Activated CD4-positive, alpha-beta T cell treated with anti-CD3 and anti-CD28 coated beads, Interleukin-2, amount 50 U/mL, for 4 hours (primary cell): ENCODE results near the gene ATRN.

Experiments used
- DNase-seq, 2 experiments: peaks; one replicate each; pipeline ENCODE4 v3.0.0-alpha.2; 2020

Gene ATRN

GRCh38 chr20:3631534-3631933, 160.7 kb downstream of the ATRN start:
- DNase-seq, result no peak

- DNase-seq, result no peak
Measured at GRCh38 chr20:3632311-3633004, 161.6 kb downstream of the ATRN start.

DNA sequence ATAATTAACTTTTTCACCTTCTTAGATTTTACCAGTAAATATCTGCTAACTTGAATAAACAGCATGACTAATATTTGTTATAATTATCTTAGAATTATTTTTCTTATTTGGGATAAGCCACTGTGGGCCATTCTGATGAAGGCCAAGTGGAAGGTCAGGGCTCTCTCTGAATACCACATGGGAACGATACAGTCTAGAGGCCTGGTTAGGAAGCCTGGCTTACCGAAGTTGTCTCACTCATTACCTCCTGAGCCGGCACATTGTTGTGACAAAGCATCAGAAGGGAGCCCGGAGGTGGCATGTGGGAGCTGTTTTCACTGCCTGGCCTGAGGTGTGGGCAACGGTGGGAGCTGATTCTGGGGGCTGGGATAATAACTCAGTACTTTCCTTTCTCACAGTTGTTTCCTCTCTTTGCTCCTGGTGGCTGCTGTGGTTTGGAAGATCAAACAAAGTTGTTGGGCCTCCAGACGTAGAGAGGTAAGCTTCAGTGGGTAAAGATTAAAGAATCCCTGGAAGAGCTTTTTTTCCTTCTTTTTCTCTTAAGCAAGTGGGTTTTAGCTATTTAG, 163.2 kb downstream of the ATRN start:
- DNase-seq, result no peak

GRCh38 chr20:3635346-3635745, 164.5 kb downstream of the ATRN start:
- DNase-seq, result no peak

DNA sequence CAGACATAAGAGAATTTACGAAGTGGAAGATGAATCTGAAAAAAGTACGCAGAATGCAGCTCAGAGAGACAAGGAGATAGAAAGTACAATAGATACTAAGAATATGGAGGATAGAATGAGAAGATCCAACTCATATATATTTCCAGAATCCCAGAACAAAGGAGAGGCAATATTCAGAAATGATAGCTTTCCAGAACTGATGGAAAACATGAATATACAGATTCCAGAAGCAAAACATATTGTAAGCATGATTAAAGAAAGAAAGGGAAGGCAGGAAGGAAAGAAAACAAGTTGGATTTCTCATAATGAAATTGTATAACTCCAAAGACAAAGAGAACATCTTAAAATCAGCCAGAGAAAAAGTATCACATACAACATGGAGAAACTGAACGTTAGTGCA, 169.4 kb downstream of the ATRN start:
- no peak for DNase-seq

GRCh38 chr20:3645309-3646066, 174.7 kb downstream of the ATRN start:
- no peak for DNase-seq

DNA sequence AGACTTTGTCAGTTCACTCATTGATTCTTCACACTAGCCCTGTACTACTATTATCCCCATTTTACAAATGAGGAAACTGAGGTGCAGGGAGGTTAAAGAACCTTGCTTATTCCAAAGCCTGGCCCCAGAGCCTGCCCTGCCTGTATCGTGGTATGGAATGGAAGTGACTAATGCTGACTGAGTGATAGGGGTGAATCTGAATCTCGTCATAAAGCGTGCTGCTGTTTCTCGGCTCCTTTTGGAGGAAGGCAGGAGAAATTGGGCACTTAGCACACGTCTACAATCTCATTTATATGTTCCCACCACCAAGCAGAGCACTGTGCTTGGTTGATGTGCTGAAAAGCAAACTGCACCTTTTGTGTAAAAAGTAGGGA, 175.2 kb downstream of the ATRN start:
- DNase-seq, result no peak

DNA sequence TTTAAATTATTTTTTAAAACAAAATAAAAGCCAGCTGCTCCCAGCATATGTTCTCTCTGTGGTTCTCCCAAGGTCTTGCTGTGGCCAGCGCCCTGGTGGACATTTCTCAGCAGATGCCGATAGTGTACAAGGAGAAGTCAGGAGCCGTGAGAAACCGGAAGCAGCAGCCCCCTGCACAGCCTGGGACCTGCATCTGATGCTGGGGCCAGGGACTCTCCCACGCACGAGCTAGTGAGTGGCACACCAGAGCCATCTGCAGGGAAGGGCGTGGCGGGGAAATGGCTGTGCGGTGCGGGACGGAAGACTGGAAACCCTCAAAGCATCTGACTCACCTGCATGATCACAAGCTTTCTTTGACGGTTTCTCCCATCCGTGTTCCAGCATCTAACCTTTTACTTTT, 175.8 kb downstream of the ATRN start:
- no peak for DNase-seq

DNA sequence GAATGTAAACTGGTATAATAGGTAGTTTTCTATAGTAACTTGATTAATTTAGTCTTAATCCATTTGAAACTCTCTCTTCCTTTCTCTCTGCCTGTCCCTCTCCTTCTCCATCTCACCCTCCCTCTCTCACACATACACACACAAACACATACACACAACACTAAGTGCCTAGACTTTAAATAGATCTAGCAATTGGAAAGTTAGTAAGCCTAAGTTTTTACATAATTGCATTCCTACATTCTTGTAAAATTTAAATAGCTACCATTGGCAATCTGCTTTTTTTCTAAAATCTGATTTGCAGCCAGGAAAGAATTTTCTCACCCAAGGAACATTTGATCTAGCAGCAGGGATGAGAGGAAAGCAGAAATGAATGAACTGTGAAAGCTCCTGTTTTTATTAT, 176.7 kb downstream of the ATRN start:
- no peak for DNase-seq

- DNase-seq, result no peak
Measured at GRCh38 chr20:3648951-3649350, 178.1 kb downstream of the ATRN start.

DNA sequence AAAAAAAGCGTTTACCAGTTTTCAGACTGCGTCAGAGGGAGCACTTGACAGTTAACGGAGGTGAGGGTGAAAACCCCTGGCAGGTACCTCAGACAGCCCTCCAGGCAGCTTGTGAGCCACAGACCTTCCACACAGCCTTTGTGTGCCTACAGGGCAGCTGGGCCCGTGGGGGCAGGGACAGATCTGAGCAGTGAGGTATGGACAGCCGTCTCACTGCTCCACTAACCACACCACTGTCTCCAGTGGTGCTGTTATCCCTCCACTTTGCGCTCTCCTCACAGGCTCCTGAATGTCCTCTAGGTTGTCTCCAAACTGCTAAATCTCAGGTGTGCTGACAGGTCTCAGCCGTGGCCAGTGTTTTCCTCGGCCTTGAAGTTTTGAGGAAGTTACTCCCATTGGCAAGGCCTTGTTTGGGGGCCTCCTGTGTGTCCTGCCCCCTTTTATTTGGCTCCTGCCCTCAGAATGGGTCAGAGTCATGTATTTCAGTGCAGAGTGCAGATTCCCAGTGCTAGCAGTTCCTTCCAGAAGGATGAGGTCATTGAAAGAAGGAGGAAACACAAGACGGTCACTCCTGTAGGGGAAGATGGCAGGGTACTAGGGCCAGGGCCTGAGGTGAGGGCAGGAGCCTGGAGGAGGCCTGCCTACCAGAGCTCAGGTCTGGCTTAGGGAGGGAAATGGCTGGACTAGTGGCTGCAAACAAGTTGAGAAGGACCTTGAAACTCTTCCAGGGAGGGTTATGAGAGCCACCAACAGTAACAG, 180.6 kb downstream of the ATRN start:
- DNase-seq, result no peak

DNA sequence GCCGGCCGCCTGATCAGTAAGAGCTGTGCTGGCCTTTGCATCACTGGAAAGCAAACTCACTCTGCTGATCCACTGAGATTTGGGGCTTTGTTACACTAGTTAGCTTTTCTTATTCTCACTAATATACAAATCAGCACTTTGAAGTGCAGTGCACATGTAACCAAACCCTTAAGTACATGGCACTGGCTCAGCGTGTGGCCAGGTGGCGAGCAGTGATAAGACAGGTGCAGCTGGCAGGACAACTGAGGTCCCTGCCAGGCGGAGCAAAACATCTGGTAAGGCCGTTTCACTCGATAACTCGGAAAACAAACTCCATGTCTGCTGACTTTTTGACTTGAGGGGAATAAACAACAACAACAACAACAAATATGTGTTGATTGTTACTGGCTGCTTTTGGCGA, 181.4 kb downstream of the ATRN start:
- no peak for DNase-seq

DNA sequence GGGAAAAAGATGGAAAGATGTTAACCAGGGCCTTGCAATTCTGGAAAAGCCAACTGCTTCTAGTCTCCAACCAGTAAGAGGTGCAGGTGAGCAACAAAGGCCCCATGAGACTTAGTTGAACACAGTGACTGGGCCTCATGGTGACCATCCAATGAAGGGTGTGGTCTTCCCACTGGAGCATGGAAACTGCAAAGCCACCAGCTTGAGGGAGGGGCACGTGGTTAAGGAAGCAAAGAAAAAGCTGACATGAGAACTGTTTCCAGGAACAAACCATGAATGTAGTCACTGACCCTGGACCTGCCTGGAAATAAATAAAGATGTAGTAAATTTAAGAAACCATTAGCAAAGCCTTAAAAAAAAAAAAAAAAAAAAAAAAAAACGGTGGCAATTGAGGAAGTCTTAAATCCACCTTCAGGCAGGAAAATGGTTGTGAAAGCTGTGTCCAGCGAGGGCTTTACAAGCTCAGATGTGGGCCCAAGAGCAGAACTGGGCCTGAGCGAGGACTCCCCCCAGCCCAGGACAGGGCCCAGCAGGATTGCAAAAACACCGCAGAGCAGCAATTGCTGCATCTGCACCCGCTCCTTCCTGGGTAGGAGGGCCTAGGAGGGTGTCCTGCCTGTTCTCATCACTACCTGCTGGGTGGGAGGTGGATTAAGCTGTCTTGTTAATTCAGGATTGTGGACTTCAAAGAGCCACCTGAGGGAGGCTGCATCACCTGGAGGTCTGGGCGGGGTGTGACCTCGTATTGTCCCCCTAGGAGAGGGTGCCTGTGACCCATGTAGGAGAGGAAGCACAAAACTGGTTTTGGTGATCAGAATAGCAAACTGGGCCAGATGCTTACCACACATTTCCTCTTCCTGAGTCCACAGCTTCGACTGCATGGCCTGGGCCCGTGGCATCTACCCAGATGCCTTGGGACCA, 182.1 kb downstream of the ATRN start:
- no peak for DNase-seq

- DNase-seq, result no peak
Measured at GRCh38 chr20:3653921-3654320, 183.1 kb downstream of the ATRN start.

GRCh38 chr20:3654326-3655130, 183.7 kb downstream of the ATRN start:
- DNase-seq, result no peak

GRCh38 chr20:3655131-3655405, 184.2 kb downstream of the ATRN start:
- no peak for DNase-seq

DNA sequence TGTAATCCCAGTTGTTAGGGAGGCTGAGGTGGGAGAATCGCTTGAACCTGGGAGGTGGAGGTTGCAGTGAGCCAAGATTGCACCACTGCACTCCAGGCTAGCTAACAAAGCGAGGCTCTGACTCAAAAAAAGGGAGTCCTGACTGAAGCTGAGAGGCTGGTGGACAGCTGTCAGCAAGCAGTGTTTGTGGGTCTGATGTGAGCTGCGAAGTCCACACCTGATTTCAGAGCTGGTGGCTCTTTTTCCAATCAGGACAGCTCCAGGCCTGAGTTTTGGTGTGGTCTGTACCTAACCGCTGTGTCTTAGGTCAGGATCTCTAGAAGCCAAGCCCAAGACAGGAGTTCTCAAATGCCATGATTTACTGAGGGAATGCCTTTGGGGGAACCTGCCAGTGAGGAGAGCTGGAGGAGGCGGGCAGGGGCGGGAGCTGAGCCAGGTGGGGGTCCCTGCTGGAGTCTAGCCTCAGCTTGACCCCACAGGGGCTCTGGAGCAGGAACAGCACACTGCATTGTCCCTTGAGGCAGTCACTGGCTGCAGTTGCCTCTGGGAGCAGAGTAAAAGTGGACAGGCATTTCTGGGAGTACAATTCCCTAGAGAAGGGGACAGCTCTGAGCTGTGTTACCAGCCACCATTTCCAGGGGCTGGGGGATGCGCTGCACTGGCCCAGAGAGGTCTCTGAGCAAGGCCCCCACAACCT, 187.3 kb downstream of the ATRN start:
- no peak for DNase-seq

DNA sequence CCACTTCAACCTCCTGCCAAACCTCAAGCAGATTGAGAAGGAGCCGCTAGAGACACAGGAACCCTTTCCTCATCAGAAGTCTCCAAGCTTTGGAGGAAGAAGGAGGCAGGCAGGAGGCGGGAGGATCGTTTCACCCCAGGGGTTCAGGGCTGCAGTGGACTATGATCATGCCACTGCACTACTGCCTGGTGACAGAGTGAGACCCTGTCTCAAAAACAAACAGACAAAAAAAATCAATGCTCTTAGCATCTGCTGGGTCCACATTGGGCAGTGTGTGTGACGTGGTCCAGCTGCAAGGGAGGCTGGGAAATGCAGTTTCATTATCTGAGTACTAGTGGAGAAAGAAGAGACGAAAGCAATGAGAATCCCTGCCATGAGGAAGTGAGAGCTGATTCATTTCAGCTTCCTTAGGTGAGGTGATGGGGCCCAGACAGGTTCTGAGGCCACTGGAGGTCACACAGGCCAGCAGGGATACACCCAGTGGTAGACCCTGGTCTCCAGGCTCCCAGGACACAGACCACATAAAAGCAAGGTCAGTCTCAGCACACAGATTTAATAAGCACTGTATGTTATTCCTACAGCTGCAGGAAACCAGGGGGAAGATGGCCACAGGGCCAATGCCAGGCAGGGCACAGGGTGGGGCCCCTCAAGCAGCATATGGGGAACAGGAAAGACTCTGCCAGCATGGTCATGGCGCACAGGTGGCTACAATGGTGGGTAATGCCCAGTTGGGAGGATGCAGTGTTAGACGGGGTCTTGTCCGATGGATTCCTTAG, 188.1 kb downstream of the ATRN start:
- DNase-seq, result no peak

DNA sequence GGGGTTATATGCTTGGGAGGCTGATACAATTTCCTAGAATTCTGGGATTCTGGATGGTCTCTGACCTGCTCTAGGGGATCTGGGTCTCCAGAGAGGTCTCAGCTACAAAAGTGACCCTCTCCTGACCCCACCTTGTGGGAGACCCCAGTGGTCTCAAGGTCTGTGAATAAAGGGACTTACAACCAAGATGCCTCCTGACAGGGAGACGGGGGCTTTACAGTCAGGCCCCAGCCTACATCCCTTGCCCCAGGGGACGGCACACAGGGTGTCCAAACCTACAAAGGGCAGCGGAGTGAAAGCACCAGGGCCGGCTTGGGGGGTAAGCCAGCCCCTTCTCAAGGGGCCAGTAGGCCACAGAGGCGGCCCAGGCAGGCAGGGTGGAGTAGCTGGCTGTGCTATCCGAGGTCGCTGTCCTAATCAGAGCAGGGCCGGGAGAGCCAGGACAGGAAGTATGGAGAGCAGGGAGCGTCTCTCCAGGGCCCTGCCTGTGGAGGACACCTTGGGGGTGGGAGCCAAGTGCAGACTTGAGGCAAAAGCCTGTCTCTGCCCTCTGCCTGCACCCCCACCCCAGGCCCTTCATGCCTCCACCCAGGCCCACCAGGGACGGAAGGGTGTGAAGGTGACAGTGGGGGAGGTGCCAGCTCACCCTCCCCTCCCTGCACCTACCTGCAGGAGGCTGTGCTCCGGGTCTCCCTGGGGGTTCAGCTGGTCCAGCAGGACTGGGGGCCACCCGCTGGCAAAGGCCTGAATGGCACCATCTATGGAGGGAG, 188.9 kb downstream of the ATRN start:
- DNase-seq, result no peak
